ENCODE measurements around the gene TASP1.
"Not testable (repeated sequence)": the region's sequence is repeated elsewhere in the genome, so short reads cannot be mapped to it uniquely, and the experiment has no call there.

Gene TASP1

DNA sequence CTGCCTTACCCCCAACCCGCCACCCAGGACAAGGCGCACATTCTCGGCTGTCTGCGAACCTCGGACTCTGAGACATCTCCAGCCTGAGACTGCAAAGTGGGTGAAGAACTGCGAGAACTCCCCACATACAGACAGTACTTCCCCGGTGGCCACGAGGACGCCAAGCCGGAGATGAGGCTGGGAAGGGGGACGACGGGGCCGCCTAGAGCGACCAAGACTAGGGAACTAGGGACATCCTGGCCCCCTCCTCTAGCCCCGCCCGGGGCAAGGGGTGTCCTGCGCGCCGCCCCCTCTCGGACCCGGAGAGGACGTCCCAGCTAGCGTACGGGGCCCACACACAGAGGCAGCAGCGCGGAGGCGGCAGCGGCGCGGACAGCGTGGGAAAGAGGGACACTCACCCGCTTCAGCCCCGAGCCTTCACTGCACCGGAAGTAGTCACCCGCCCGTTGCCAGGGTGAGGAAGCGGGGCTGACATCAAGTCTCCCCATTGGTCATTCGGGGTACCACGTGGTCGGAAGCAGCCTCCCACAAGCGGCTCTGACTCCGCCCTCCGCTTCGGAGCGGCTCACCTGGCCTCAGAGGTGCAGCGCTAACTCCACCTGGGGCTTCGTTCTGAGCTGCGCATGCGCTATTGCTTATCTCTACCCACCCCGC, at the start of gene TASP1:
Gene TASP1 (minus strand): TSS at position 437 of the 654 bp plus-strand sequence. CDS start 8,854 bp downstream, outside the sequence.
- peak; percentile 95 for DNase-seq (ENCODE audit: low spot score)

GRCh38 chr20:13687815-13688214, 49.1 kb upstream of the TASP1 start:
- DNase-seq (ENCODE audit: low spot score) = no peak

DNA sequence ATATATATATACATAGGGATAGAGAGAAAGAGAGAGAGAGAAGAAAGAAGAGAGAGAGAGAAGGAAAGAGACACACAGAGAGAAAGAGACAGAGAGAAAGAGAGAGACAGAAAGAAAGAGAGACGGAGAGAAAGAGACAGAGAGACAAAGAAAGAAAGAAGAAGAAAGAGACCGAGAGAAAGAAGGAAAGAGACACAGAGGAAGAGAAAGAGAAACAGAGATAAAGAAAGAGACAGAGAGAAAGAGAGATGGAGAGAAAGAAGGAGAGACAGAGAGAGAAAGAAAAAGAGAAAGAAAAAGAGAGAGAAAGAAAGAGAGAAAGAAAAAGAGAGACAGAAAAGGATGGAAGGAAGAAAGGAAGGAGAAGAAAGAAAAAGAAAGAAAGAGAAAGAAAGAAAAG, 46.9 kb upstream of the TASP1 start:
- no peak for DNase-seq (ENCODE audit: low spot score)

GRCh38 chr20:13684566-13685222, 46.0 kb upstream of the TASP1 start:
- DNase-seq (ENCODE audit: low spot score) = no peak

GRCh38 chr20:13683833-13684232, 45.1 kb upstream of the TASP1 start:
- DNase-seq (ENCODE audit: low spot score) = no peak

- no peak for DNase-seq (ENCODE audit: low spot score)
Measured at GRCh38 chr20:13681248-13682125, 42.8 kb upstream of the TASP1 start.

- DNase-seq (ENCODE audit: low spot score) = no peak
Measured at GRCh38 chr20:13678944-13679343, 40.2 kb upstream of the TASP1 start.

DNA sequence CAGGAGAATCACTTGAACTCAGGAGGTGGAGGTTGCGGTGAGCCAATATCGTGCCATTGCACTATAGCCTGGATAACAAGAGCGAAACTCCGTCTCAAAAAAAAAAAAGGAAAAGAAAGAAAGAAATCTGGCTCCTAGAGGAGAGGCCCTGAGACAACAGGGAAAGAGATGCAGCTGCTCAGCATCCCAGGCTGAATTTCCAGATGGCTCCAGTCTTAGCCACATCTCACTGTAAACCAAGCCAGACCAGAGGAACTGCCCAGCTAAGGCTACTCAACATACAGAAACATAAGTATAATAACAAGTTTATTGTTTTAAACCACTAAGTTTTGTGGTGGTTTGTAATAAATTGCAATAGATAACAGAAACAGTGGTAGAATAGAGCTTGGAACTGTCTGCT, 38.5 kb upstream of the TASP1 start:
- DNase-seq (ENCODE audit: low spot score) = no peak

DNA sequence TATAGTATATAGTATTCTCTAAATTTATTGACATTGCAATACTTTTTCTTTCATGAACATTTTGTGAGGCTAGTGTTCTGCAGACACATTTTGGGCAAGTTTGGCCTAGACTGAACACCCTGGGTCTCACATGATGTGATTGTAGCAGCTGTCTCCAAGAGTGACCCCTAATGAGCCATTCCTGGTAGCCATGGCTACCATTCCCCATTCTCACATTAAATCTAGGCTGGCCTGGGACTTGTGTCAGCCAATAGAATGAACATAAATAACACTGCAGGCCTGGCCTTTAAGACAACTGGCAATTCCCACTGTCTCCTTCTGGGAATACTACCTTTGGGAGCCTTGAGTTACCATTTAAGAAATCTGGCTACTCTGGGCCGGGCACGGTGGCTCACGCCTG, 38.0 kb upstream of the TASP1 start:
- DNase-seq (ENCODE audit: low spot score) = no peak

GRCh38 chr20:13672690-13673089, 34.0 kb upstream of the TASP1 start:
- DNase-seq (ENCODE audit: low spot score) = no peak

DNA sequence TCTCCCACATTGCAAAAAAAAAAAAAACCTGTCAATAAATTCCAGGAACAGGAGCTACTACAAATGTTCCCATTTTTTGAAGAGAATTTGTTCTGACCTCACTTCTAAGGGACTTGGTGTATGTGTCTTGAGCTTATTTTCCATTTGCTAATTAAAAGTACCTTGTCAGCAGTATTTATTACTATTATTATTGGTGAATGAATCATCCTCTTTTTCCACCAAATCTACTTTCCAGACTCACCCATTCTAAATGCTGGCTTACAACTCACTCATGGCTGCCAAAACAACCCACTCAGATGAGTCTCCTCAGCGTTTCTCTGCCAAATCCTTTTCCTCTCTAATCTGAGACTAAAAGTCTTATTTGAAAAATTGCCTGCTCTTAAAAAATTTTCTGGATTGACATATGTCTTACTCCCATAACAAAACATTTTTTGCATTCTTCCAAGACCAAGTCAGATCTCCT, 33.2 kb upstream of the TASP1 start:
- DNase-seq (ENCODE audit: low spot score) = no peak

- no peak for DNase-seq (ENCODE audit: low spot score)
Measured at GRCh38 chr20:13671512-13671911, 32.8 kb upstream of the TASP1 start.

DNA sequence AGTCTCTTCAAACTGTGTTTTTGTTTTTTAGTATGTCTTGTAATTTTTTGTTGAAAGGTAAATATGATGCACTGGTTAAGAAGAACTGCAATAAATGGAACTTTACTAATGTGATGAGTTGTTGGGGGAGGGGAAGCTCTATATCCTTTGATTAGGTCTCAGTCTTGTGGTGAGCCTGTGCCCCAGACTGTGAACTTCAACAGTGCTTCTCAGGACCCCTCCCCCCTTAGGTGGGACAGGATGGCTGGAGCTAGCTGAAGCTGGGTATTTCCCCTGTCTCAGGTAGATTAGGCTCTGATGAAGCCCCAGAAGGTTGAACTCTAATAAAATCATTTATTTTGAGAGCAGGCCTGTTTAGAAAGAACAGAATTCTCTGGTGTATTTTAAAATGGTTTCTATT, 31.4 kb upstream of the TASP1 start:
- DNase-seq (ENCODE audit: low spot score) = no peak

GRCh38 chr20:13665709-13666395, 27.1 kb upstream of the TASP1 start:
- DNase-seq (ENCODE audit: low spot score) = no peak

DNA sequence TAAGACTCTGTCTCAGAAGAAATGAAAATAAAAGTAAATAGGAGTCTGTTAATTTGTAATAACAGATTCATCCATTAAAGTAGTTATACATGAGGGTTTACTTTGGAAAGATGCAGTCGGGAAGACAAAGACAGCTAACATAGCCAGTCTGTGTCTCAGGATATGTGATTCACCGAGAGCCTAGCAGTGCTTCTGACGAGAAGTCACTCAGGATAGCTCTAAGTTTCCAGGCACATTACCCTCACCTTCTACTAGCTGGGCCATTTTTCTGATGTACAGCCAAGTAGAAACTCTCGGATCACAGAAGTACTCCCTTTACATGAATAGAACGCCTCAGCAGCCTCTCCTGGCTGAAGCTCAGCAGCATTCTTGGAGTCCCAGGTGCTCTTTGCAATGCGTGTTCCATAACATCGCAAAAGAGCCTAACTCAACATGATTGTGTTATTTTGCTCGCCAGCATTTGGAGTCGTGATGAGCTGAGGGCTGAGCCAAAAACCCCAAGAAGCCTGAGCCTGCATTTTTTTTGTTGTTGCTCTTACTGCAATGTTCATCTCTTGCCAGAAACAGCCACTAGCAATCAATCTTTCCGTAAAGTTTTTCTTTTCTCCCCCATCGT, 22.4 kb upstream of the TASP1 start:
- DNase-seq (ENCODE audit: low spot score) = no peak

- DNase-seq (ENCODE audit: low spot score) = no peak
Measured at GRCh38 chr20:13659288-13659687, 20.6 kb upstream of the TASP1 start.

DNA sequence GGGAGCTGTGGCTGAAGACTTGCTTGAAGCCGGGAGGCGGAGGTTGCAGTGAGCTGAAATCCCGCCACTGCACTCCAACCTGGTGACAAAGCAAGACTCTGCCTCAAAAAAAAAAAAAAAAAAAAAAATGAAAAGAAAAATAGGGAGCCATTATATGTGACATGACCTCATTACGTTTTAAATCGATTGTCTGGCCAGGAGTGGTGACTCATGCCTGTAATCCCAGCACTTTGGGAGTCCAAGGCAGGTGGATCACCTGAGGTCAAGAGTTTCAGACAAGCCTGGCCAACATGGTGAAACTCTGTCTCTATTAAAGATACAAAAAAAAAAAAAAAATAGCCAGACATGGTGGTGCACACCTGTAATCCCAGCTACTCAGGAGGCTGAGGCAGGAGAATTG, 19.3 kb upstream of the TASP1 start:
- not testable (repeated sequence) for DNase-seq (ENCODE audit: low spot score)

GRCh38 chr20:13656721-13657368, 18.1 kb upstream of the TASP1 start:
- DNase-seq (ENCODE audit: low spot score) = no peak

GRCh38 chr20:13654463-13655023, 15.8 kb upstream of the TASP1 start:
- no peak for DNase-seq (ENCODE audit: low spot score)

DNA sequence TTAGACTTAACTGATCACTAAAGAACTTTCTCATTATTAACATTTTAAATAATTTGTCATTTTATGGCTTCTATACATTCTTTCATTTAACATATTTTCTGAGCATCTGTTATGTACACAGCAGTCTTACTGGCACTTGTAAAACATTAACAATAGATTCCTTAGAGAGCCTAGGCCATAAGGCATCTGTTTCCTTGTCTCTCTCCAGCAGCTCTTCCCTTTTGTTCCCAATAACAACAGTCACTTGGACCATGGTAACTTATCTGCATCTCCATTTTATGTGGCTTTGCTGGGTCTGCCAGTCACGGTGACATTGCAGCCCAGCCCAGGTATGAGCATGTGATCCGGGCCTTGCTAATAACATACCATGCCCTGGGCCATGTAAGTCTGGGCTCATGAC, 11.7 kb upstream of the TASP1 start:
- no peak for DNase-seq (ENCODE audit: low spot score)
